ENCODE measurements around the gene TPM3. TPM values are rescaled to one million over a fixed set of nuclear protein-coding genes. Genes with fewer than 3 reads are reported as not detected.
"Not testable (repeated sequence)": the region's sequence is repeated elsewhere in the genome, so short reads cannot be mapped to it uniquely, and the experiment has no call there.

The TPM3 gene
- total RNA-seq, 1 donor from 2014 or later = 242 TPM

- DNase-seq (ENCODE audit: low spot score) = no peak
Measured at GRCh38 chr1:154167461-154167860, 24.4 kb downstream of the TPM3 start.

- DNase-seq (ENCODE audit: low spot score) = no peak
Measured at GRCh38 chr1:154166207-154166606, 25.7 kb downstream of the TPM3 start.

- DNase-seq (ENCODE audit: low spot score) = no peak
Measured at GRCh38 chr1:154159554-154159953, 32.3 kb downstream of the TPM3 start.

- no peak for DNase-seq (ENCODE audit: low spot score)
Measured at GRCh38 chr1:154158307-154159125, 33.4 kb downstream of the TPM3 start.

GRCh38 chr1:154157520-154158306, 34.2 kb downstream of the TPM3 start:
- DNase-seq (ENCODE audit: low spot score) = no peak

GRCh38 chr1:154155251-154155650, 36.6 kb downstream of the TPM3 start:
- DNase-seq (ENCODE audit: low spot score) = no peak

- peak; percentile 64 for DNase-seq (ENCODE audit: low spot score)
Measured at GRCh38 chr1:154154534-154155191, 37.2 kb downstream of the TPM3 start, which contains the start of gene NUP210L. Gene NUP210L (minus strand): TSS chr1:154155073.

- no peak for DNase-seq (ENCODE audit: low spot score)
Measured at GRCh38 chr1:154154053-154154452, 37.8 kb downstream of the TPM3 start.

GRCh38 chr1:154151311-154151710, 40.6 kb downstream of the TPM3 start:
- DNase-seq (ENCODE audit: low spot score) = no peak

GRCh38 chr1:154148807-154149206, 43.1 kb downstream of the TPM3 start:
- no peak for DNase-seq (ENCODE audit: low spot score)

- DNase-seq (ENCODE audit: low spot score) = not testable (repeated sequence)
Measured at GRCh38 chr1:154147505-154147904, 44.4 kb downstream of the TPM3 start.

GRCh38 chr1:154145986-154146385, 45.9 kb downstream of the TPM3 start:
- no peak for DNase-seq (ENCODE audit: low spot score)

GRCh38 chr1:154142358-154142757, 49.5 kb downstream of the TPM3 start:
- DNase-seq (ENCODE audit: low spot score) = no peak

- DNase-seq (ENCODE audit: low spot score) = no peak
Measured at GRCh38 chr1:154141240-154141639, 50.7 kb downstream of the TPM3 start.

GRCh38 chr1:154137888-154138287, 54.0 kb downstream of the TPM3 start:
- DNase-seq (ENCODE audit: low spot score) = no peak

GRCh38 chr1:154133256-154133655, 58.6 kb downstream of the TPM3 start:
- DNase-seq (ENCODE audit: low spot score) = no peak

GRCh38 chr1:154129391-154129970, 62.4 kb downstream of the TPM3 start:
- no peak for DNase-seq (ENCODE audit: low spot score)

GRCh38 chr1:154123205-154123604, 68.7 kb downstream of the TPM3 start:
- DNase-seq (ENCODE audit: low spot score) = not testable (repeated sequence)

- no peak for DNase-seq (ENCODE audit: low spot score)
Measured at GRCh38 chr1:154117642-154118041, 74.3 kb downstream of the TPM3 start.

GRCh38 chr1:154115180-154115579, 76.7 kb downstream of the TPM3 start:
- DNase-seq (ENCODE audit: low spot score) = no peak
